Activated B cell treated with CpG ODN at 0.5 μM for 24 hours (primary cell): ENCODE data around the gene BCL2L15. TPM values are rescaled to one million over a fixed set of nuclear protein-coding genes. Genes with fewer than 3 reads are reported as not detected.

Experiments used
- ATAC-seq: fragments of 200-7000 bp; cut with Tn5 transposase; one replicate; pipeline ENCODE4 v1.10.0; 2021; ENCODE audit warnings: low read depth, mild to moderate bottlenecking, moderate library complexity
- CTCF ChIA-PET: fragments of 350-600 bp; sonication (Branson Sonifier 250); formaldehyde crosslinking; loops from one replicate; lab custom pipeline; 2021; ENCODE audit warnings: antibody characterized with exemption; lab: Charles Lee
- POLR2A ChIA-PET: fragments of 350-600 bp; sonication (Branson Sonifier 250); formaldehyde crosslinking; loops from one replicate; lab custom pipeline; 2021; ENCODE audit warnings: antibody characterized with exemption; lab: Charles Lee
- DNase-seq: peaks from one replicate; pipeline ENCODE4 v3.0.0; 2022
- H3K27ac Mint-ChIP-seq: one replicate; pipeline ENCODE4 v1.8.0; 2020; ENCODE audit warnings: mixed read lengths
- H3K27me3 Mint-ChIP-seq: one replicate; pipeline ENCODE4 v1.8.0; 2021; ENCODE audit warnings: mixed read lengths
- H3K36me3 Mint-ChIP-seq: one replicate; pipeline ENCODE4 v1.8.0; 2021; ENCODE audit warnings: low read depth, mixed read lengths
- H3K4me1 Mint-ChIP-seq: one replicate; pipeline ENCODE4 v1.8.0; 2021; ENCODE audit warnings: mixed read lengths
- H3K4me3 Mint-ChIP-seq: one replicate; pipeline ENCODE4 v1.8.0; 2020; ENCODE audit warnings: mild to moderate bottlenecking, mixed read lengths
- H3K9me3 Mint-ChIP-seq: one replicate; pipeline ENCODE4 v1.8.0; 2020; ENCODE audit warnings: mixed read lengths
- CTCF ChIP-seq: fragments of 200-600 bp; IDR thresholded peaks from one replicate; pipeline ENCODE4 v1.8.0; 2022; ENCODE audit warnings: antibody characterized with exemption, mild to moderate bottlenecking
- intact Hi-C: fragments of 100-400 bp; cut with micrococcal nuclease; formaldehyde crosslinking; loops from one replicate; pipeline ENCODE4 v1.15.1; 2024
- total RNA-seq: library from RNA; stranded (reverse); gene quantifications from 2 replicates; pipeline ENCODE4 v1.2.3, GENCODE V29; 2022

The BCL2L15 gene
- total RNA-seq, 1 donor from 2014 or later: 3.7 TPM

- no peak for TF ChIP-seq CTCF
- Mint-ChIP-seq H3K9me3 (no peaks in the 10 kb centered on the region), H3K4me1 (peaks cover 66% of the 10 kb centered on the region), H3K27me3 (no peaks in the 10 kb centered on the region), H3K4me3 (peak overlapping the region; percentile 51), H3K36me3 (peaks cover 31% of the 10 kb centered on the region), H3K27ac (peak overlapping the region; percentile 95)
- intact Hi-C loops: loop anchor here (2.0 kb wide), 2 partner anchors 15 to 25 kb away; no protein-coding TSS in a partner anchor
- ChIA-PET POLR2A (interaction anchor here (0.6 to 4.8 kb wide), 11 partner anchors 10 to 755 kb away, joined by 3 to 36 read pairs (median 8); partner anchors contain the start of genes AP4B1, DCLRE1B, HIPK1 and PHTF1), CTCF (interaction anchor here (0.6 to 3.9 kb wide), 10 partner anchors 8 to 92 kb away, joined by 3 to 20 read pairs (median 5); partner anchors contain the start of genes AP4B1 and DCLRE1B)
- peak; percentile 84 for ATAC-seq
- DNase-seq: no peak
Measured at GRCh38 chr1:113859478-113860175, 27.8 kb downstream of the BCL2L15 start.

GRCh38 chr1:113858982-113859381 is 28.4 kb downstream of the BCL2L15 start:
- H3K4me3 Mint-ChIP-seq: peak overlapping the region; percentile 51
- CTCF ChIA-PET: interaction anchor here (0.6 to 3.9 kb wide), 9 partner anchors 8 to 93 kb away, joined by 3 to 20 read pairs (median 5); partner anchors contain the start of genes AP4B1 and DCLRE1B
- no peaks in the 10 kb centered on the region for H3K9me3 Mint-ChIP-seq
- TF ChIP-seq CTCF: no peak
- no peaks in the 10 kb centered on the region for H3K27me3 Mint-ChIP-seq
- POLR2A ChIA-PET: interaction anchor here (0.6 to 4.8 kb wide), 10 partner anchors 11 to 465 kb away, joined by 3 to 36 read pairs (median 9); partner anchors contain the start of genes AP4B1, DCLRE1B, HIPK1 and PHTF1
- peaks cover 66% of the 10 kb centered on the region for H3K4me1 Mint-ChIP-seq
- H3K36me3 Mint-ChIP-seq: peaks cover 35% of the 10 kb centered on the region
- DNase-seq (no peak), ATAC-seq (no peak)
- H3K27ac Mint-ChIP-seq: peak overlapping the region; percentile 95
- intact Hi-C loops: loop anchor here (1.0 to 2.0 kb wide), 6 partner anchors 12 to 70 kb away; partner anchors contain the start of genes DCLRE1B, HIPK1, PTPN22 and RSBN1

GRCh38 chr1:113858418-113858817 is 29.0 kb downstream of the BCL2L15 start:
- no peak for DNase-seq
- Mint-ChIP-seq H3K4me1 (peaks cover 65% of the 10 kb centered on the region), H3K36me3 (peaks cover 32% of the 10 kb centered on the region), H3K9me3 (no peaks in the 10 kb centered on the region), H3K27me3 (no peaks in the 10 kb centered on the region), H3K27ac (peak overlapping the region; percentile 95), H3K4me3 (peak overlapping the region; percentile 51)
- intact Hi-C loops: loop anchor here (1.0 to 2.0 kb wide), 6 partner anchors 13 to 71 kb away; partner anchors contain the start of genes DCLRE1B, HIPK1, PTPN22 and RSBN1
- ChIA-PET POLR2A (interaction anchor here (0.6 to 4.8 kb wide), 11 partner anchors 8 to 465 kb away, joined by 3 to 36 read pairs (median 8); partner anchors contain the start of genes AP4B1, DCLRE1B, HIPK1 and PHTF1), CTCF (interaction anchor here (1.2 to 3.9 kb wide), 3 partner anchors 9 to 46 kb away, joined by 5 to 20 read pairs (median 10); partner anchors contain the start of gene AP4B1)
- peak; percentile 73 for ATAC-seq
- no peak for TF ChIP-seq CTCF

GRCh38 chr1:113857776-113858175 is 29.6 kb downstream of the BCL2L15 start:
- no peak for DNase-seq
- H3K27ac Mint-ChIP-seq: peak overlapping the region; percentile 95
- H3K27me3 Mint-ChIP-seq: no peaks in the 10 kb centered on the region
- no peak for ATAC-seq
- H3K9me3 Mint-ChIP-seq: no peaks in the 10 kb centered on the region
- intact Hi-C loops: loop anchor here (1.0 to 2.0 kb wide), 6 partner anchors 13 to 72 kb away; partner anchors contain the start of genes DCLRE1B, HIPK1, PTPN22 and RSBN1
- peaks cover 29% of the 10 kb centered on the region for H3K36me3 Mint-ChIP-seq
- ChIA-PET CTCF (interaction anchor here (2.9 to 3.9 kb wide), 2 partner anchors 22 to 46 kb away, joined by 10 to 20 read pairs; partner anchors contain the start of gene AP4B1), POLR2A (interaction anchor here (0.8 to 4.8 kb wide), 8 partner anchors 9 to 72 kb away, joined by 3 to 36 read pairs (median 8); partner anchors contain the start of genes AP4B1, DCLRE1B, HIPK1 and RSBN1)
- no peak for TF ChIP-seq CTCF
- peaks cover 58% of the 10 kb centered on the region for H3K4me1 Mint-ChIP-seq
- peak overlapping the region; percentile 51 for H3K4me3 Mint-ChIP-seq
